GM12864 (cell line): ENCODE measurements around the gene SEMA5B.

Experiments
- DNase-seq: peaks from one replicate; pipeline ENCODE4 v3.0.0-alpha.2; 2011; ENCODE audit warnings: low read depth
- H3K4me3 ChIP-seq: 2 replicates; pipeline ENCODE4 v1.5.1; 2011; ENCODE audit warnings: mild to moderate bottlenecking, low read depth, low read length, control low read depth
- CTCF ChIP-seq: IDR thresholded peaks from 2 replicates; pipeline ENCODE4 v1.5.1; 2011; ENCODE audit warnings: low read depth, mild to moderate bottlenecking, moderate library complexity, low read length, control low read depth, inconsistent platforms; ENCODE audit errors: missing control alignments

The SEMA5B gene

GRCh38 chr3:123011447-123011846 lies 16.1 kb downstream of the SEMA5B start:
- no peak overlapping the region for H3K4me3 ChIP-seq
- DNase-seq = no peak
- no peak for TF ChIP-seq CTCF

- TF ChIP-seq CTCF = no peak
- no peak for DNase-seq
- H3K4me3 ChIP-seq = no peak overlapping the region
These were observed 18.7 kb downstream of the SEMA5B start for GRCh38 chr3:123008840-123009239.

DNA sequence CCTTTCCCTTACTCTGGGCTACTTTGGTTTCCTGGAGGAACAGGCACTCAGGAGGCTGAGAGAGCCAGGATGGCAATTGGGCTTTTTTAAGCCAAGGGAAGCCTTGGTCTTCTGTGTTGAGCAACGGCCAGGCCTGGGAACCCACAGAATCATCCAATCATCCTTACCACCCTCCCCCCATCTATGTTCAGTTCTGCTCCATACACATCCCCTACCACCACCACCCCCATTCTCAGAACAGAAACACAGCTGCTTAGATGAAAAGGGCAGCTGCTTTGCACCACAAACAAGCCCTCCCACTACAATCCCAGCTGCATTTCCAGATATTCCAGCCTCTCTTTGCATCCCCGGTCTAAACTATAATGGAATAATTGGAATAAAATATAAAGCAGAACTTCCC lies 21.0 kb downstream of the SEMA5B start:
- no peak for TF ChIP-seq CTCF
- no peak overlapping the region for H3K4me3 ChIP-seq
- DNase-seq = no peak

- no peak overlapping the region for H3K4me3 ChIP-seq
- no peak for TF ChIP-seq CTCF
These were observed 22.3 kb downstream of the SEMA5B start for GRCh38 chr3:123005291-123005690.

GRCh38 chr3:123004201-123004918 lies 23.2 kb downstream of the SEMA5B start:
- TF ChIP-seq CTCF = no peak
- DNase-seq = no peak
- H3K4me3 ChIP-seq = no peak overlapping the region

More at GRCh38 chr3:123005291-123005690, 22.3 kb downstream of the SEMA5B start:
- no peak for DNase-seq

- no peak for TF ChIP-seq CTCF
- no peak for DNase-seq
- H3K4me3 ChIP-seq = no peak overlapping the region
These were observed 24.6 kb downstream of the SEMA5B start for GRCh38 chr3:123002749-123003497.
